DND-41 (cell line): Measurements from ENCODE around the gene SESTD1.

Source experiments
- ATAC-seq: fragments of 200-7000 bp; cut with Tn5 transposase; 3 replicates; pipeline ENCODE4 v1.9.1; 2021; ENCODE audit warnings: low read depth; ENCODE audit not compliant: insufficient read depth
- DNase-seq: peaks from one replicate; pipeline ENCODE4 v3.0.0-alpha.2; 2020
- H2AFZ ChIP-seq: 2 replicates; pipeline ENCODE4 v1.6.0; 2012; ENCODE audit warnings: low read depth, low read length
- H3K27ac ChIP-seq: 2 replicates; pipeline ENCODE4 v1.5.1; 2012; ENCODE audit warnings: low read length, inconsistent platforms
- H3K27me3 ChIP-seq: fragments of 200-600 bp; sonication (generic); 2 replicates; pipeline ENCODE4 v1.6.0; 2012; ENCODE audit warnings: low read length, mild to moderate bottlenecking, inconsistent platforms; ENCODE audit not compliant: insufficient read depth, poor library complexity
- H3K36me3 ChIP-seq: 2 replicates; pipeline ENCODE4 v1.5.1; 2012; ENCODE audit warnings: low read length, inconsistent platforms; ENCODE audit not compliant: insufficient read depth
- H3K4me1 ChIP-seq: 2 replicates; pipeline ENCODE4 v1.5.1; 2012; ENCODE audit warnings: mild to moderate bottlenecking, low read length; ENCODE audit not compliant: insufficient read depth
- H3K4me2 ChIP-seq: 2 replicates; pipeline ENCODE4 v1.6.0; 2012; ENCODE audit warnings: mild to moderate bottlenecking, moderate library complexity, low read length, inconsistent platforms; ENCODE audit not compliant: insufficient read depth
- H3K4me3 ChIP-seq, 2 experiments: fragments of 200-600 bp in 1 of 2; shearing (Covaris generic) in 1 of 2; 2 replicates each; pipeline ENCODE4 v1.5.1; 2012 to 2016; ENCODE audit warnings: inconsistent platforms in 2 of 2, low read length in 2 of 2, mild to moderate bottlenecking in 2 of 2, low read depth in 1 of 2, moderate library complexity in 1 of 2
- H3K79me2 ChIP-seq: 2 replicates; pipeline ENCODE4 v1.6.0; 2012; ENCODE audit warnings: low read length, inconsistent platforms; ENCODE audit not compliant: insufficient read depth
- H3K9ac ChIP-seq: 2 replicates; pipeline ENCODE4 v1.6.0; 2012; ENCODE audit warnings: low read depth, mild to moderate bottlenecking, inconsistent platforms, low read length, moderate library complexity
- H3K9me3 ChIP-seq: 2 replicates; pipeline ENCODE4 v1.5.1; 2012; ENCODE audit warnings: low read length, moderate library complexity, mild to moderate bottlenecking, inconsistent platforms; ENCODE audit not compliant: insufficient read depth, severe bottlenecking
- H4K20me1 ChIP-seq: 2 replicates; pipeline ENCODE4 v1.6.0; 2012; ENCODE audit warnings: low read length; ENCODE audit not compliant: insufficient read depth
- EZH2 ChIP-seq: IDR thresholded peaks from 3 replicates; pipeline ENCODE4 v1.6.1; 2012; ENCODE audit warnings: borderline replicate concordance, low read depth, mild to moderate bottlenecking, moderate library complexity, low read length, inconsistent platforms; ENCODE audit not compliant: severe bottlenecking
- TF ChIP-seq, protein P1 (sequence below): IDR thresholded peaks from 2 replicates; pipeline ENCODE4 v1.5.1; 2012; ENCODE audit warnings: borderline replicate concordance, low read length, moderate library complexity, mild to moderate bottlenecking; ENCODE audit not compliant: poor library complexity, severe bottlenecking; ENCODE audit errors: extremely low read depth

Gene SESTD1

GRCh38 chr2:179181002-179181401, 83.6 kb downstream of the SESTD1 start:
- Histone ChIP-seq H3K4me2 (no peak overlapping the region), H3K27ac (no peak overlapping the region), H3K9ac (no peak overlapping the region), H3K4me1 (no peaks in the 10 kb centered on the region), H3K79me2 (no peaks in the 10 kb centered on the region), H3K27me3 (no peaks in the 10 kb centered on the region), H4K20me1 (no peaks in the 10 kb centered on the region), H3K4me3 (no peak overlapping the region), H3K36me3 (peaks cover 16% of the 10 kb centered on the region; the same call in 1 of the 2 replicates), H2AFZ (no peak overlapping the region), H3K9me3 (no peaks in the 10 kb centered on the region)
- DNase-seq (no peak), ATAC-seq (no peak)
- no peak for TF ChIP-seq EZH2
- TF ChIP-seq, protein P1, sequence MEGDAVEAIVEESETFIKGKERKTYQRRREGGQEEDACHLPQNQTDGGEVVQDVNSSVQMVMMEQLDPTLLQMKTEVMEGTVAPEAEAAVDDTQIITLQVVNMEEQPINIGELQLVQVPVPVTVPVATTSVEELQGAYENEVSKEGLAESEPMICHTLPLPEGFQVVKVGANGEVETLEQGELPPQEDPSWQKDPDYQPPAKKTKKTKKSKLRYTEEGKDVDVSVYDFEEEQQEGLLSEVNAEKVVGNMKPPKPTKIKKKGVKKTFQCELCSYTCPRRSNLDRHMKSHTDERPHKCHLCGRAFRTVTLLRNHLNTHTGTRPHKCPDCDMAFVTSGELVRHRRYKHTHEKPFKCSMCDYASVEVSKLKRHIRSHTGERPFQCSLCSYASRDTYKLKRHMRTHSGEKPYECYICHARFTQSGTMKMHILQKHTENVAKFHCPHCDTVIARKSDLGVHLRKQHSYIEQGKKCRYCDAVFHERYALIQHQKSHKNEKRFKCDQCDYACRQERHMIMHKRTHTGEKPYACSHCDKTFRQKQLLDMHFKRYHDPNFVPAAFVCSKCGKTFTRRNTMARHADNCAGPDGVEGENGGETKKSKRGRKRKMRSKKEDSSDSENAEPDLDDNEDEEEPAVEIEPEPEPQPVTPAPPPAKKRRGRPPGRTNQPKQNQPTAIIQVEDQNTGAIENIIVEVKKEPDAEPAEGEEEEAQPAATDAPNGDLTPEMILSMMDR: no peak

GRCh38 chr2:179180242-179180641, 84.4 kb downstream of the SESTD1 start:
- H3K9ac ChIP-seq: no peak overlapping the region
- no peaks in the 10 kb centered on the region for H3K79me2 ChIP-seq
- DNase-seq (no peak), ATAC-seq (no peak)
- TF ChIP-seq, protein P1: no peak
- no peaks in the 10 kb centered on the region for H4K20me1 ChIP-seq
- no peaks in the 10 kb centered on the region for H3K27me3 ChIP-seq
- H3K4me3 ChIP-seq: no peak overlapping the region
- no peak overlapping the region for H2AFZ ChIP-seq
- H3K4me1 ChIP-seq: no peaks in the 10 kb centered on the region
- H3K9me3 ChIP-seq: no peaks in the 10 kb centered on the region
- peaks cover 22% of the 10 kb centered on the region; the same call in 1 of the 2 replicates for H3K36me3 ChIP-seq
- no peak overlapping the region for H3K27ac ChIP-seq
- no peak overlapping the region for H3K4me2 ChIP-seq

GRCh38 chr2:179179719-179180118, 84.9 kb downstream of the SESTD1 start:
- Histone ChIP-seq H2AFZ (no peak overlapping the region), H3K9me3 (no peaks in the 10 kb centered on the region), H3K36me3 (peaks cover 23% of the 10 kb centered on the region; the same call in 1 of the 2 replicates), H4K20me1 (no peaks in the 10 kb centered on the region), H3K4me3 (no peak overlapping the region), H3K4me1 (no peaks in the 10 kb centered on the region), H3K27ac (no peak overlapping the region), H3K79me2 (no peaks in the 10 kb centered on the region), H3K27me3 (no peaks in the 10 kb centered on the region), H3K4me2 (no peak overlapping the region), H3K9ac (no peak overlapping the region)
- TF ChIP-seq EZH2: no peak
- TF ChIP-seq, protein P1: no peak
- ATAC-seq: no peak
- DNase-seq: no peak

DNA sequence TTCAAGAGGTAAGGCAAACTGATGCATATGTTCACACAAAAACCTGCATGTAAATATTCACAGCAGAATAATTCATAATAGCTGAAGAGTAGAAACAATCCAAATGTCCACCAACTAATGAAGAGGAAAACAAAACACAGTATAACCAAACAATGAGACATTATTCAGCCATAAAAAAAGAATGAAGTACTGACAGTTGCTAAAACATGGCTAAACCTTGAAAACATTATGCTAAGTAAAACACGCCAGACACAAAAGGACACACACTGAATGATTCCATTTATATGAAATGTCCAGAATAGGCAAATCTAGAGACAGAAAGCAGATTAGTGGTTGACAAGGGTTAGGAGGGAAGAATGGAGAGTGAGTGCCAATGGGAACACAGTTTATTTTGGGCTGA, 86.9 kb downstream of the SESTD1 start:
- no peaks in the 10 kb centered on the region for H4K20me1 ChIP-seq
- no peak for DNase-seq
- H3K4me2 ChIP-seq: no peak overlapping the region
- H3K9ac ChIP-seq: no peak overlapping the region
- H3K4me3 ChIP-seq: no peak overlapping the region
- ATAC-seq: no peak
- no peaks in the 10 kb centered on the region for H3K79me2 ChIP-seq
- H3K4me1 ChIP-seq: no peaks in the 10 kb centered on the region
- TF ChIP-seq, protein P1: no peak
- no peak for TF ChIP-seq EZH2
- no peak overlapping the region for H3K27ac ChIP-seq
- no peaks in the 10 kb centered on the region for H3K27me3 ChIP-seq
- H2AFZ ChIP-seq: no peak overlapping the region
- no peaks in the 10 kb centered on the region for H3K9me3 ChIP-seq
- H3K36me3 ChIP-seq: peaks cover 23% of the 10 kb centered on the region; the same call in 1 of the 2 replicates
